ENCODE results near the gene SH3PXD2A.
"Not testable (repeated sequence)": the region's sequence is repeated elsewhere in the genome, so short reads cannot be mapped to it uniquely, and the experiment has no call there.

SH3PXD2A gene

GRCh38 chr10:103668351-103669242 is 186.8 kb downstream of the SH3PXD2A start:
- peak in 7 of 56 donors; percentile 9 to 36 (median 28) for DNase-seq

- no peak for DNase-seq
These were observed 188.0 kb downstream of the SH3PXD2A start for GRCh38 chr10:103667356-103667755.

DNA sequence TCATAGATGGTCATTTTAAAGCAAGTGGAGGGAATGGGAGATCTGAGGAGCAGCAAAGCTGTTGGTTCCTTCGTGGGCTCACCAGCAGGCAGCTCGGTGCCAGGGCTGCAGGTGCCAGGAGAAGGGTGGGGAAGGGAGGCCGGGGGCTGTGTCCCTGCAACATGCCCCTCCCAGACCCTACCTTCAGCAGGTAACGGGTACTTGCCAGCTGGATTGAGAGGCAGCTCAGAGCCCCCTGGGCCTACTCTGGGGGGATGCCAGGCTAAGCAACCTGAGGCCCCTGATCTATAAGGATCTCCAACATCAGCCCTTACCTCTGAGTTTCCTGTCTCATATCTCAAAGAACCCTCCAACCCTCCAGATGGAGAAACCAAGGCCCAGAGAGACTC is 188.6 kb downstream of the SH3PXD2A start:
- DNase-seq: no peak

GRCh38 chr10:103666087-103666761 is 189.2 kb downstream of the SH3PXD2A start:
- DNase-seq: peak in 7 of 56 donors; percentile 7 to 40 (median 22)

DNA sequence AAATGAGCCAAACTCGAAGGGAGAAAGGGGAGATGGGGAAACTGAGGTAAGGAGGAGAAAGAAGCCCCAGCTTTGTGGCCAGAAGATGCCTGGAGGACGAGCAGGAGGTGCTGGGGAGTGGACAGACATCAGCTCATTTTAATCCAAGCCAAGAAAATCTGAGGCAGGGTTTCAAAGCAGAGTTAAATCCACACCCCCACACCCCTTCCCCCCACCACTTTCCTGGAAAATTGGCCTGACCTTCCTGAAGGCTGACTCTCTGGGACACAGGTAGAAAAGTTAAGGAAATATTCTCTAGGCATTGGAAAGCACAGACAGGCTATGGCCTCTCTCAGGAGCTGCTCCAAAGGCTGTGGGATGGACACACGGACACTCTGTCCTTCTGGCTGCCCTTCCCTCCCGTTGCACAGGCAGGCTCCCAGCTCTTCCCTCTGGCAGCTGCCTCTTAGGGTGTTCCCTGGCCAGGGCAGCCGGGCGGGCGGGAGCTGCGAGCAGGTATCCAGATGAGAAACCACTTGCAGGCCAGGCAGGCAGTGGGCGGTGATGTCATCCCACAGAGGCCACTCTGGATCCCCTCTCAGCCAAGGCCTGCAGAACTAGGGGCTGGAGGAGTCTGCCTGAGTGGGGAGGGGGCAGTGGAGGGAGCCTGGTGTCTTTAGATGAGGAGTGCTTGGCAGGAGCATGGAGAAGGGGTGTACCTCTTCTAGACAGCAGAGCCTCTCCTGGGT is 190.1 kb downstream of the SH3PXD2A start:
- no peak for DNase-seq

GRCh38 chr10:103663802-103664201 is 191.6 kb downstream of the SH3PXD2A start:
- peak in 52 of 56 donors; percentile 16 to 91 (median 64) for DNase-seq

DNA sequence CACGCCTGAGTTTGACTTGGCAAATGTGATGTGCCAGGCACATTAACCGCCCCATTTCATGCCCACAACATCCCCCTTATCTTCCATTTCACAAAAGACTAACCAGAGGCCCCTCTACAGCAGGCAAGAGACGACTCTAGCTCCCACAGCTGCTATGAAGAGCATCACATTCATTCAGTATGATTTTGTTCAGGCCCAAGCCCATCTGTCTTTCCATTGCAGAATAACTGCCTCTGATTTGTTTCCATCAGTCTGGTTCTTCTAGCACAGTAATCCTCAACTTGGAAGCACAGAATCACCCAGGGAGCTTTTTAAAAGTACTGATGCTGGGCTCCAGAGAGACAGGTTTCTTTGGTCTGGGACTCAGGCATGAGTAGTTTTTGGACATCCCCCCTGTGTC is 192.1 kb downstream of the SH3PXD2A start:
- DNase-seq: no peak

DNA sequence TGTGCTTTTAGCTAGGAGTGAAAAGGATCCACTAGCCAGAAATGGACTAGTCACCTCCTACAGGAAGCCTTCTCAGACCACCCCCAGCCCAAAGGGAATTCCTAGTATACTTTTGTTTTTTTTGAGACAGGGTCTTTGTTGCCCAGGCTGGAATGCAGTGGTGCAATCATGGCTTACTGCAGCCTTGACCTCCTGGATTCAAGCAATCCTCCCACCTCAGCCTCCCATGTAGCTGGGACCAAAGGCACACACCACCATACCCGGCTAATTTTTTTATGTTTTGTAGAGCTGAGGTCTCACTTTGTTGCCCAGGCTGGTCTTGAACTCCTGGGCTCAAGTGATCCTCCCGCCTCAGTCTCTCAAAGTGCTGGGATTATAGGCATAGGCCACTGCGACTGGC is 192.7 kb downstream of the SH3PXD2A start:
- not testable (repeated sequence) for DNase-seq

GRCh38 chr10:103661198-103661950 is 194.0 kb downstream of the SH3PXD2A start:
- peak in 18 of 56 donors; percentile 13 to 52 (median 28) for DNase-seq

GRCh38 chr10:103660364-103661197 is 194.8 kb downstream of the SH3PXD2A start:
- peak in 12 of 56 donors; percentile 14 to 59 (median 44) for DNase-seq

DNA sequence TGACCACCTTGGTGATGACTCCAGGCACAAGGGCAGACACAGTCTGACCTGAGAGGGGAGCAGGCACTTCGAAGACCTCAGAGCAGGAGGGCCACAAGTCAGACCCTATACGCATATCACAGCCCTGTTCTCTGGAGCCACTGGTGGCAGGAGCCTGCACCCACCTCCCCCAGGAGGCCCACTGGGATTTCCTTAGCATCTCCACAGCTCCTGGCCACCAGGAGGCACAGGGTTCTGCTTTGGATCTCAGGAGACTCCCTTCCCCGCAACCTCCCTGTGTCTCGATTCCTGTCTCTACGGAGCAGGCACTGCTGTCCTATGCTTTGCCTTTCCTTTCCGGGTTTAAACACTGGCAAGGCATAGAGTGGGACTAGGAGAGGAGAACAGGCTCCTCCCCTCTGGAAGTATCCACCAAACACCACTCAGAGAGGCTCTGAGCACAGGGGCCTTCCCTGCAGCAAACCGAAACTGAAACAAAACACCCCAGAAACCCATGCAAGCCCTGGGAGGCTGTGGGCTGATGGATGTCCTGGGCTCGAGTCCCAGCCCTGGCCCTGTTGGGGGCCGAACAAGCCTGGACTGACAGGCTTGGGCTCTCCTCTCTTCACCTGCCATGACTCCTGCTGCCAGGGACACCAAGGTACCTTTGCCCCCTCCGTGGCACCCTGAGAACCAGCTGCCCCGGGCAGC is 195.6 kb downstream of the SH3PXD2A start:
- DNase-seq: peak in 40 of 56 donors; percentile 16 to 76 (median 43)

DNA sequence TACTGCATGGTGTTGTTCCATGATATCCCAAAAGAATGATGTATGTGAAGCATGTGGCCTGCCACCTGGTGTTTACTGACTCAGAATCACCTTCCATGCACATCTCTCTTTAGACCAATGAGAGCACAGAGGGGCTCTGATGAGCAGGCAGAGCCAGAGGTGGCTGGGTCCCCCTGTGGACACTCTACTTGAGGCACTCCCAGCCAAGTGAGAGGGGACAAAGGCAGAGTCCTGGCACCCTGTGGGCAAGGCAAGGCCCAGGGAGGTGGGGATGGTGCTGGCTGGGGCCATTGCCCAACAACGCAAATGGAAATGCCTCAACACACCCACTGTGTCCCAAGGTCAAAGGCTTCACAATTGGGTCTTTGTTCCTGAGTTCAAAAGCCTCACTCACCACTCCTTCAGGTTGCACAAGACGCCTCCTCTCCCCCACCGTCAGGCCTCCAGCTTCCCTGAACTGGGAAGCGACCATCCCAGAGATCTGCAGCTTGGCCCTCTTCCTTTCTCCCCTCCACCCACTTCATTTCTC is 197.3 kb downstream of the SH3PXD2A start:
- no peak for DNase-seq

- DNase-seq: no peak
These were observed 198.2 kb downstream of the SH3PXD2A start for GRCh38 chr10:103657061-103657591.

DNA sequence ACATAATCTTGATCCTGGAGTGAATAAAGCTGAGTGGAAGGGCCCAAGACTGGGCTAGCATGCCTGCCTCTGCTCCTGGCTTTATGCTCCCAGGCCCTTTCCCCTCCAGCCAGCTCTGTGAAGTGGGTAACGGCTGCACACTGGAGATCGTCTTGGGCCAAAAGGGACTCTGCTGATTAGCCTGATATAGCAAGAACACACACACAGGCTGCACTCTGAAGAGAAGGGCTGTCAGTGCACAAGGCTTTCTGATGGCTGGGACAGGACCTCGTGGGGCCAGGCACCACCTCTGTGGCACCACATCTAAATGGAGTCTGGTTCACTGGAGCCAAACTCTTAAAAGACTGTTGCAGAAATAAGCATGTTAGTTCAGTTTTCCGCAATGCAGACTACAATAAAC is 200.5 kb downstream of the SH3PXD2A start:
- no peak for DNase-seq

DNA sequence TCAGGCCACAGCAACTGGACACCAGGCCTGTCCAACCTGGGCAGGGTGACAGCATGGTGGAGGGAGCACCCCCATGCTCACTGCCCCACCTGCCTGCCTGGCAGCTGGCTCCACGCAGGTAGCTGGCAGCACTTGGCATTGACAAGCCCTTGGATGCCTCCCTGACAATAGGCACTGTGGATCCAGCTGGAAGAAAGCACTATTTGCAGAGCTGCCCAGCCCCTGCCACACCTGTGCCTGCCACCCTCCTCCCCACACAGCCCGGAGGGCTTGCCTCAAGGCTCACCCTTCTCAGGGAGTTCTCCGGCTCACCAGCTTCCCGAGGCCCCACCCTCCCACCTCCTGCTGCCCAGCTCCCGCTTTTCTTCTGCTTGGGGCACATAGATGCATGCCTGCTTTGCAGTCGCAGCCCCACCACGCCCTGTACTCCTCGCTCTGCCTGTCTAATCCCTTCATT is 201.8 kb downstream of the SH3PXD2A start:
- no peak for DNase-seq

GRCh38 chr10:103652599-103653281 is 202.6 kb downstream of the SH3PXD2A start:
- DNase-seq: no peak

DNA sequence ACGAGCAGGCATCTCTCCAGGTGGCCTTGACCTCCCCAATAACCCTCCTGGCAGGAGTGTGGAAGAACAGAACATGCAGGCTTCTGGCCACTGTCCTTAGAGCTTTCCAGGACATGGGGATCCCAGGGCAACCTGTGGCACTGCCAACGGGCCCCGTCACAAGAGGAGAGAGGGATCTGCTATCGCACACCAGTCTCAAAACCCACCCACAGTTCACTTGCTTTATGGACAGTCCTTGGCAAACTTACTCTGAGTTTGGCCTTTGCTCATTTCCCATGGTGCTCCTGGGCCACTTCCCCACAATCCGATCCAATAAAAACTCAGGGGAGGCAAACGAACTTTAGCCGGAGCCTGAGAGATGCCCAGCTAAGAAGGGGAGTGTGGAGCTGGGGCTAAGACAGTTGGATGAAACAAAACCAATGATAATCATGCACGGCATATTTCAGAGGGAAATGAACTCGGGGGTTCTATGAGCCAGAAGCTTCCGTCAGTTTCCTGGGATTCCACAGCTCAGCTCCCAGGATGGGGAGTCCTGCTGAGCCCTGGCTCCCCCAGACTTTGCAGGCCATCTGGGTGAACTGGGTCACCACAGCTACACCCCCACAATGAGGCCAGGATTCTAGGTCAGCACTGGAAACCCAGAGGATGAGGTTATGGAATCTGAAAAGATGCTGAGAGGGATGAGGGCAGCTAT is 203.4 kb downstream of the SH3PXD2A start:
- DNase-seq: peak in 24 of 56 donors; percentile 13 to 64 (median 33)
